Heart left ventricle (tissue), 16 donors: ENCODE results near the gene CCDC30. TPM values are rescaled to one million over a fixed set of nuclear protein-coding genes. Genes with fewer than 3 reads are reported as not detected.

Source experiments
- ATAC-seq, 4 donors: fragments of 200-7000 bp; cut with Tn5 transposase; one replicate each; pipeline ENCODE4 v1.9.1; 2020 to 2022; ENCODE audit warnings: moderate library complexity in 4 of 4, mild to moderate bottlenecking in 3 of 4, moderate number of reproducible peaks in 1 of 4
- DNase-seq, 5 donors: peaks; one replicate each; pipeline ENCODE4 v3.0.0-alpha.2; 2020
- H3K27ac ChIP-seq, 12 donors: fragments of 200-600 bp; sonication (generic) in 4 of 12; one replicate each; pipeline versions ENCODE4 v1.5.0 to v1.8.0; 2016 to 2022; ENCODE audit warnings: mild to moderate bottlenecking in 2 of 12
- H3K27me3 ChIP-seq, 9 donors: fragments of 200-600 bp; sonication (generic) in 2 of 9; one replicate each; pipeline versions ENCODE4 v1.5.1 to v1.8.0; 2016 to 2022; ENCODE audit warnings: mild to moderate bottlenecking in 3 of 9
- H3K36me3 ChIP-seq, 9 donors: fragments of 200-600 bp; sonication (generic) in 2 of 9; one replicate each; pipeline versions ENCODE4 v1.5.0 to v1.8.0; 2018 to 2022; ENCODE audit warnings: mild to moderate bottlenecking in 2 of 9
- H3K4me1 ChIP-seq, 12 donors: fragments of 200-600 bp; sonication (generic) in 4 of 12; one replicate each; pipeline versions ENCODE4 v1.5.0 to v1.8.0; 2016 to 2022; ENCODE audit warnings: mild to moderate bottlenecking in 3 of 12
- H3K4me3 ChIP-seq, 12 donors: fragments of 200-600 bp; sonication (generic) in 4 of 12; one replicate each; pipeline versions ENCODE4 v1.5.0 to v1.8.0; 2017 to 2022; ENCODE audit warnings: mild to moderate bottlenecking in 9 of 12, moderate library complexity in 4 of 12
- H3K9me3 ChIP-seq, 12 donors: fragments of 200-600 bp; sonication (generic) in 4 of 12; one replicate each; pipeline versions ENCODE4 v1.5.0 to v1.8.0; 2016 to 2022; ENCODE audit warnings: mild to moderate bottlenecking in 1 of 12
- POLR2A ChIP-seq, 2 donors: fragments of 450-650 bp; IDR thresholded peaks; one replicate each; pipeline ENCODE4 v1.6.1; 2017; ENCODE audit warnings: antibody characterized with exemption in 2 of 2, mild to moderate bottlenecking in 2 of 2, moderate library complexity in 2 of 2
- WGBS, 4 donors: extraction: QIAGEN DNeasy Blood & Tissue Kit in 2 of 4; methylation state at CpG; one replicate each; pipeline versions ENCODE4 v1.1.5 to v1.1.7; 2013 to 2018; 5-methylcytosine and 5-hydroxymethylcytosine counted together
- intact Hi-C, 10 donors: fragments of 100-400 bp; cut with DNase I; formaldehyde crosslinking; loops; one replicate each; pipeline versions ENCODE4 v1.11.1 to v1.14.2; 2022
- polyA plus RNA-seq, 2 donors: library from polyadenylated mRNA; stranded (reverse); fragments of 200-250 nt; gene quantifications; one replicate each; pipeline ENCODE4 v1.2.3, GENCODE V29; 2013
- total RNA-seq, 9 donors: library from RNA; depleted of rRNA in 2 of 9; stranded (reverse); fragments of >200 nt in 2 of 9; fragmentation: NEBNext Ultra II Directional in 3 of 9; extraction: Animal tissue kit (Norgen Biotek cat#: 25700) in 3 of 9; gene quantifications; one replicate each; pipeline versions ENCODE4 v1.1.0 to v1.2.4, GENCODE V29; 2016 to 2023
- TF ChIP-seq, protein P1 (sequence below), 12 donors: fragments of 200-600 bp; sonication (generic) in 4 of 12; IDR thresholded peaks; one replicate each; pipeline versions ENCODE4 v1.5.0 to v1.8.0; 2018 to 2022; ENCODE audit warnings: antibody characterized with exemption in 12 of 12, mild to moderate bottlenecking in 5 of 12
- donor health status: ischemic (EF 13 %, LVEDD 7.1; RV severe dilation, severe dysfunction).
- donor health status: healthy with polysubstance abuse.
- donor health status: DM: no; HTN: yes; CAD: no.
- donor health status: DM: no; HTN: no; CAD: no.
- donor health status: ischemic (EF 25% LVEDD 6.9; RV normal size, moderate dysfunction).
- donor health status: ischemic (EF 25% LVEDD 5.7; RV mildly dilated, moderate dysfunction).
- donor health status: healthy.
- donor health status: DM: yes; HTN: yes; CAD: no.
- donor health status: ischemic (EF 35%, LVEDD 5.7; RV mildly dilated, moderate dysfunction).
- donor health status: nonischemic (EF 11% LVEDD 7.7; RV severe dilation, severe dysfunction).
- donor health status: DM: yes; HTN: yes; CAD: no.
- donor health status: PGD.
- donor health status: ischemic (EF 29% LVEDD 5.4; RV normal size, mild dysfunction).
- donor health status: nonischemic (EF 23%, LVEDD 6.1; RV moderate dilation, normal function).

The CCDC30 gene
- total and polyA plus RNA-seq, 11 donors: 0.24 to 3.8 (median 1.6) TPM

DNA sequence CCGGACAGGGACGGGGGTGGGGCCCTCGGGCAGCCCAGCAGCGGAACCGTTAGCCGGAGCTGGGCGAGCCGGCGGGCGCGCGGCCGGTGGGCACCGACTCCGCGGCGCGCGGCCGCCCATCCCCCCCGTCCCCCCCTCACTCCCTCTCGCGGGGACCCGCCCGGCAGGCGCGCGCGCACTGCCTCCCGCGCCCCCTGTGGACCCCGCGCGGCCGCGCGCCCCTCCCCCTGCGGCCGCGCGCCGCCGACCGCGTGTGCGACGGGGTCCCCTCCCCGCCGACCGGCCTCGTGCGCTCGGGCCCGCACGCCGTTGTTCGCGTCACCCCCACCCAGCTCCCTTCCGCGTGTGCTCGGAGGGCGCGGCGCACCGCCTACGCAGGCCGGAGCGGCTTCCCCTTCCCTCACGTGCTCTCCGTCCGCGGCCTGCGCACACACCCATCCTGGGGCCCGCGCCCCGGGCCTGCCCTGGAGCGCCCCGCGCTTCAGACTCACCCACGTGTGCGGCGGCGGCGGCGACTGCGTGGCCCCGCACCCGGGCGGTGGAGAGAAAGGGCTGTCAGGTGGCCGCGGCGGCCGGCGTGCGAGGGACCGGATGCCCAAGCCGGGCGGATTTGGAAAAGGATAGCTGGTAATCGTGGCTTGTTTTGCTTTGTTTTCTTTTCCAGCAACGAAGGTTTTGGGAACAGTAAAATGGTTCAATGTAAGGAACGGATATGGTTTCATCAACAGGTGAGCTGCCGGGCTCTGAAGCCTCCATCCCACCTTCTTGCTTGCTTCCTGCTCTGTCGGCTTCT lies 219.8 kb downstream of the CCDC30 start:
- WGBS, 4 donors: 0 to 1% (median 1%) methylated on average over 6 to 103 of the region's 103 CpGs
- no peak for TF ChIP-seq POLR2A (IDR thresholded peaks at IDR 0.05)
- TF ChIP-seq, protein P1, sequence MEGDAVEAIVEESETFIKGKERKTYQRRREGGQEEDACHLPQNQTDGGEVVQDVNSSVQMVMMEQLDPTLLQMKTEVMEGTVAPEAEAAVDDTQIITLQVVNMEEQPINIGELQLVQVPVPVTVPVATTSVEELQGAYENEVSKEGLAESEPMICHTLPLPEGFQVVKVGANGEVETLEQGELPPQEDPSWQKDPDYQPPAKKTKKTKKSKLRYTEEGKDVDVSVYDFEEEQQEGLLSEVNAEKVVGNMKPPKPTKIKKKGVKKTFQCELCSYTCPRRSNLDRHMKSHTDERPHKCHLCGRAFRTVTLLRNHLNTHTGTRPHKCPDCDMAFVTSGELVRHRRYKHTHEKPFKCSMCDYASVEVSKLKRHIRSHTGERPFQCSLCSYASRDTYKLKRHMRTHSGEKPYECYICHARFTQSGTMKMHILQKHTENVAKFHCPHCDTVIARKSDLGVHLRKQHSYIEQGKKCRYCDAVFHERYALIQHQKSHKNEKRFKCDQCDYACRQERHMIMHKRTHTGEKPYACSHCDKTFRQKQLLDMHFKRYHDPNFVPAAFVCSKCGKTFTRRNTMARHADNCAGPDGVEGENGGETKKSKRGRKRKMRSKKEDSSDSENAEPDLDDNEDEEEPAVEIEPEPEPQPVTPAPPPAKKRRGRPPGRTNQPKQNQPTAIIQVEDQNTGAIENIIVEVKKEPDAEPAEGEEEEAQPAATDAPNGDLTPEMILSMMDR (IDR thresholded peaks at IDR 0.05): no peak
- ATAC-seq: peak; percentile 41 to 78 (median 70)
- Histone ChIP-seq H3K9me3 (no peaks in the 10 kb centered on the region), H3K4me1 (peaks cover 22 to 64% (median 54%) of the 10 kb centered on the region in 12 donors), H3K27ac (peak overlapping the region; percentile 86 to 100 (median 95)), H3K36me3 (peaks cover 0 to 25% (median 3%) of the 10 kb centered on the region in 9 donors), H3K27me3 (no peaks in the 10 kb centered on the region), H3K4me3 (peak overlapping the region; percentile 64 to 99 (median 85))
- peak; percentile 80 to 87 (median 83) for DNase-seq
- intact Hi-C loops: loop anchor here in 8 of 10 donors (1.0 to 10.0 kb wide), 9 partner anchors 24 to 508 kb away; partner anchors contain the start of genes C1orf50 (in 6 of the 8), P3H1 (in 6 of the 8), FOXJ3 (in 3 of the 8) and PPIH (in 2 of the 8)

DNA sequence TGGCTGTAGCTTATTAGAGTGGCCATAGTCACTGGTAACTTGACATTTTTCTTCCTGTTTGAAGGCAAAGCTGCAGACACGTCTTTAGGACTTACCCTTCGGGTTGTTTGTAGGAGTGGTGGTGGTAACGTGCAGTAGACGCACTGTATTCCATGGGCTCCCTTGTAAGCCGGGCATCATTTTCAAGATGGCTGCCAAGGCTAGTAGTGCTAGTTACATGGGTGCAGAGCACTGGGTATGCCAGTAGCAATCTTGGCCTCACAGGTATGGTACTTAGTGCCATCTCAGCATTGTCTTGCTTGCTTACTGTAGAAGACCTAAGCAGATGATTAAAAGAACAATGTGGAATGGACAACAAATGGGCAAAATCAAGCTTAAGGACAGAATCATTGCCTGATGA lies 221.1 kb downstream of the CCDC30 start:
- DNase-seq (no peak), ATAC-seq (no peak)
- peak overlapping the region in 1 of 12 donors; percentile 96 for H3K27ac ChIP-seq
- intact Hi-C loops: loop anchor here in 8 of 10 donors (5.0 to 10.0 kb wide), 7 partner anchors 81 to 509 kb away; partner anchors contain the start of genes C1orf50 (in 6 of the 8), P3H1 (in 6 of the 8) and FOXJ3 (in 3 of the 8)
- no peaks in the 10 kb centered on the region for H3K27me3 ChIP-seq
- H3K4me3 ChIP-seq: peak overlapping the region in 9 of 12 donors; percentile 64 to 98 (median 80)
- no peak for TF ChIP-seq POLR2A (IDR thresholded peaks at IDR 0.05)
- TF ChIP-seq, protein P1 (IDR thresholded peaks at IDR 0.05): no peak
- H3K36me3 ChIP-seq: peaks cover 0 to 34% (median 3%) of the 10 kb centered on the region in 9 donors
- peaks cover 22 to 76% (median 66%) of the 10 kb centered on the region in 12 donors for H3K4me1 ChIP-seq
- WGBS, 4 donors: 37 to 48% (median 43%) methylated on average over 5 of the region's 5 CpGs
- H3K9me3 ChIP-seq: no peaks in the 10 kb centered on the region

DNA sequence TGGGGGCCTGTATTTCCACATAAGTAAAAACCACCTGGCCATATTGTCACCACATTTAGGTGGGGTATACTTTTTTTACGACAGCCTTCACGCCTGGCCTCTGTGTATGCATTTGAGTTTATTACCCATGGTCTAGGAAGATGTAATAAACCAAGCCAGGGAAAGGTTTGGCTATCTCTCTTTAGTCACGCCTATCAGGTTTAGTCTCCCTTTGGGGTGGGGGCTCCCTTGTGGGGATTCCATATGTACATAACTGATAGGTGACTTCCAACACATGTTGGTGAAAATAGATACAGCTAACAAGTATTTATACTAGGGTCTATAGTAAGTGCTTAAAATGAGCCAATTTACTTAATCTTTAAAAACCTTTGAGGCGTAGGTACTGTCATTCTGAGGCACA lies 223.3 kb downstream of the CCDC30 start:
- Histone ChIP-seq H3K4me1 (peaks cover 19 to 86% (median 79%) of the 10 kb centered on the region in 12 donors), H3K27me3 (no peaks in the 10 kb centered on the region), H3K9me3 (no peaks in the 10 kb centered on the region), H3K4me3 (peak overlapping the region in 1 of 12 donors; percentile 1), H3K36me3 (peaks cover 0 to 34% (median 3%) of the 10 kb centered on the region in 9 donors), H3K27ac (peak overlapping the region in 5 of 12 donors; percentile 1 to 22 (median 9))
- intact Hi-C loops: loop anchor here in 4 of 10 donors (10.0 kb wide), 5 partner anchors 78 to 512 kb away; partner anchors contain the start of genes C1orf50 (in 2 of the 4), P3H1 (in 2 of the 4) and FOXJ3 (in 1 of the 4)
- no peak for DNase-seq
- no peak for ATAC-seq
- TF ChIP-seq, protein P1 (IDR thresholded peaks at IDR 0.05): no peak
- TF ChIP-seq POLR2A (IDR thresholded peaks at IDR 0.05): no peak
- WGBS, 4 donors: 60 to 70% (median 66%) methylated on average over 4 of the region's 4 CpGs

DNA sequence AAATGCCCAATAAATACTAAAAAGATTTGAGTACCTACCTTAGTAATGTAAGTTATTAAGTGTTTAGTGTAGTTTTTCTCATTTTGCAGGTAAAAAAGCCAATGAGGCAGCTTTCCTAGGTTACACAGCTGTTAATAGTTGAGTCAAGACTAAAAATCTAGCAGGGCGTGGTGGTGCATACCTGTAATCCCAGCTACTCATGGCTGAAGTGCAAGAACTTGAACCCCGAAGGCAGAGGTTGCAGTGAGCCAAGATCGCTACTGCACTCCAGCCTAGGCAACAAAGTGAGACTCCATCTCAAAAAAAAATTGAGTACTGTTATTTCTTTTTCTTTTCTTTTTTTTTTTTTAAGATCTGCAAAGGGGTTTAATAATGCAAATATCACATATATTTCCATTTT lies 226.8 kb downstream of the CCDC30 start:
- ATAC-seq (no peak), DNase-seq (no peak)
- TF ChIP-seq POLR2A (IDR thresholded peaks at IDR 0.05): no peak
- TF ChIP-seq, protein P1 (IDR thresholded peaks at IDR 0.05): no peak
- intact Hi-C loops: loop anchor here in 5 of 10 donors (2.0 to 10.0 kb wide), 6 partner anchors 21 to 515 kb away; partner anchors contain the start of genes C1orf50 (in 2 of the 5), P3H1 (in 2 of the 5) and FOXJ3 (in 1 of the 5)
- Histone ChIP-seq H3K4me1 (peaks cover 11 to 87% (median 77%) of the 10 kb centered on the region in 12 donors), H3K27ac (no peak overlapping the region), H3K36me3 (peaks cover 0 to 36% (median 15%) of the 10 kb centered on the region in 9 donors), H3K4me3 (no peak overlapping the region), H3K9me3 (no peaks in the 10 kb centered on the region), H3K27me3 (no peaks in the 10 kb centered on the region)
- WGBS, 4 donors: 79 to 85% (median 84%) methylated on average over 3 of the region's 3 CpGs
